Neutrophil (primary cell): ENCODE results near the gene NWD2.
"Not testable (repeated sequence)": the region's sequence is repeated elsewhere in the genome, so short reads cannot be mapped to it uniquely, and the experiment has no call there.

ENCODE experiments used
- H3K27ac ChIP-seq: fragments of 200-600 bp; sonication (generic); 2 replicates; pipeline ENCODE4 v1.5.1; 2016; ENCODE audit warnings: mild to moderate bottlenecking, moderate library complexity
- H3K27me3 ChIP-seq: fragments of 200-600 bp; sonication (generic); 2 replicates; pipeline ENCODE4 v1.6.0; 2016; ENCODE audit warnings: mild to moderate bottlenecking
- H3K36me3 ChIP-seq: fragments of 200-600 bp; sonication (generic); 2 replicates; pipeline ENCODE4 v1.5.1; 2017
- H3K4me1 ChIP-seq, 2 experiments: fragments of 200-600 bp in 1 of 2; sonication (generic) in 1 of 2; 1 replicate in 1 of 2; 2 replicates in 1 of 2; pipeline versions ENCODE4 v1.5.1 to v1.6.1; 2013 to 2016; ENCODE audit warnings: low read depth in 1 of 2, low read length in 1 of 2, mild to moderate bottlenecking in 1 of 2, moderate library complexity in 1 of 2; ENCODE audit not compliant: control insufficient read depth in 1 of 2, insufficient read depth in 1 of 2
- H3K4me3 ChIP-seq, 2 experiments: fragments of 200-600 bp in 1 of 2; sonication (generic) in 1 of 2; 1 replicate in 1 of 2; 2 replicates in 1 of 2; pipeline ENCODE4 v1.5.1; 2013 to 2016; ENCODE audit warnings: low read depth in 1 of 2, low read length in 1 of 2, mild to moderate bottlenecking in 1 of 2, moderate library complexity in 1 of 2
- H3K9me3 ChIP-seq: fragments of 200-600 bp; sonication (generic); 2 replicates; pipeline ENCODE4 v1.5.1; 2016
- TF ChIP-seq, protein P1 (sequence below): fragments of 200-600 bp; sonication (generic); IDR thresholded peaks from 2 replicates; pipeline ENCODE4 v1.5.1; 2016; ENCODE audit warnings: antibody characterized with exemption

The NWD2 gene, protein sequence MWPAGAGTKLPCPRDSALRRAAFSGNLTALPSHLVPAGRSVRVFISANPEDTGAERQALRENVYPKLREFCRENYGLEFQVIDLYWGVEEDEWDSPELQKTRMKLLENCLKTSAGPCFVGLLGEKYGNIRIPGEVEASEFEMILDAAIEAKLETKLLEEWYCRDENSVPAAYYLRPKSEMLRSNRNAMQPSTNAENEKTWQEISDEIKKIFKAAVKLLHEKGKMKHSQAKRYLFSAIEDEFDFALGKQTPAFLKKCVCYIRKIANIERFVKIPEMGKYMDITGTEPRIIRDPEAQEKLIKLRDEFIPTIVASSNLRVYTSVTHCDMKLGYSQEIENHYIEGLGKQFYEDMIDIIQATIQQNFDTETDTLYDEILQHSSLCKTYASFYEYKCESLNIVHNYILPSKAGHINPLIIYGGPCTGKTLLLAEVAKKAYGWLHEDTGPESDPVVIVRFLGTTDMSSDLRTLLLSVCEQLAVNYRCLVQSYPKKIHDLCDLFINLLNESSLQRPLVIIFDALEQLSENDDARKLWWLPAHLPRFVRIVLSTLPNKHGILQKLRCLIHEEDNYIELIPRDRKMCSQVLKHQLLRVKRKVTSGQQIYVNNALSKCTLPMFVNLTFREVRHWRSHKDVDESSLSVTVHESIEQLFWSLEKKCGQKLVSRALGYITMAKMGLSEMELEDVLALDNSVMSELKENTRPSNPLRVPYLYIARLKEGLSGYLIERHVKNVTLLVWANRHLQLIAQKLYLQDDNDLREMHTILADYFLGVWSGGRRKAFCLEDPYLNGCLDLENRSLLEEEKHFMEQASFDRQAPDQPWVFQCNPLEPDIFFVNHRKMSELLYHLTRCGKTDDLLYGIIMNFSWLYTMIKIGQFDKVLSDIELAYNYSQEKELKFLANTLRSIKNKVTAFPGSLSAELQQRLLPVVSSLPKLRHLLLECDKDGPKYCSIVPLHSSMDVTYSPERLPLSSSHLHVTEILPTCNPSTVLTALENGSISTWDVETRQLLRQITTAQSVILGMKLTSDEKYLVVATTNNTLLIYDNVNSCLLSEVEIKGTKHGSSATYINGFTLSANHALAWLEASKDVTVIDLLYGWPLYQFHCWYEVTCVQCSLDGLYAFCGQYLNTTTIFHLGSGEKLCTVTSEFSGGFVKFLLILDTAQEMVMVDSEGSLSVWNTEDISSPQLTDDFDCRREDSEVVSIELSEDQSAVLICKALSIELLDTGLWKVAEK (N-terminal part only)

DNA sequence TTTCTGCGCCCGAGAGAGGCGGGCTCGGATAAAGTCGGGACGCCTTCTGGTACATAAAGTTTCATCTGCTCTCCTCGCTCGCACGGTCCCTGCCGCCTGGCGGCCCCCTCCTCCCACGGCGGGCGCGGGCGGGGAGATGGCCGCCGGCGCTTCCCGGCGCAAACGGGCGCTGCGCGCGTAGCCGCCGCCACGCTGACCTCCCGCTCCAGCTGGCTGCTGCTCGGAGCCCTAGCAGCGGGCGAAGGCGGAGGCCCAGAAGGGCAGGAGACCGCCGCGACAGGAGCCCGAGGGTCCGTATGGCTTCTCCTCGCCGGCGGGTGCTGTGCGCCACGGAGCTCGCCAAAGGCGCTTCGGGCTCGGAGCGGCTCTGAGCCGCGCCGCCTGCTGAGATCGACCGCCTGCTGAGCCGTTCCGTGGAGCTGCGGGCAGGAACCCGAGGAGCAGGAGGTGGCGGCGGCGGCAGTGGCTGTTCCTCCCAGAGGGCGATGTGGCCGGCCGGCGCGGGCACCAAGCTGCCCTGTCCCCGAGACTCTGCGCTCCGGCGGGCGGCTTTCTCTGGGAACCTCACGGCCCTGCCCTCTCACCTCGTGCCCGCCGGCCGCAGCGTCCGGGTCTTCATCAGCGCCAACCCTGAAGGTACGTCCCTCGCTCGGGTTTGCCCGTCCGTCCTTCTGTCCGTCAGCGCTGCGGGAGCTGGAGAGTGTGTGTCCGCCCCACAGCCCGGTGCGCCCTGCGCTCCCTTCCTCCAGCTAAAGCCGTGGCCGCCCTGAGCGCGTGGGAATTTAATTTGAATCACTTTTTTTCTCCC lies at the start of gene NWD2:
Gene NWD2, plus strand, starts transcription at position 161 of the 808 bp plus-strand sequence. Its CDS starts 325 bp downstream, at position 486.
- TF ChIP-seq, protein P1, sequence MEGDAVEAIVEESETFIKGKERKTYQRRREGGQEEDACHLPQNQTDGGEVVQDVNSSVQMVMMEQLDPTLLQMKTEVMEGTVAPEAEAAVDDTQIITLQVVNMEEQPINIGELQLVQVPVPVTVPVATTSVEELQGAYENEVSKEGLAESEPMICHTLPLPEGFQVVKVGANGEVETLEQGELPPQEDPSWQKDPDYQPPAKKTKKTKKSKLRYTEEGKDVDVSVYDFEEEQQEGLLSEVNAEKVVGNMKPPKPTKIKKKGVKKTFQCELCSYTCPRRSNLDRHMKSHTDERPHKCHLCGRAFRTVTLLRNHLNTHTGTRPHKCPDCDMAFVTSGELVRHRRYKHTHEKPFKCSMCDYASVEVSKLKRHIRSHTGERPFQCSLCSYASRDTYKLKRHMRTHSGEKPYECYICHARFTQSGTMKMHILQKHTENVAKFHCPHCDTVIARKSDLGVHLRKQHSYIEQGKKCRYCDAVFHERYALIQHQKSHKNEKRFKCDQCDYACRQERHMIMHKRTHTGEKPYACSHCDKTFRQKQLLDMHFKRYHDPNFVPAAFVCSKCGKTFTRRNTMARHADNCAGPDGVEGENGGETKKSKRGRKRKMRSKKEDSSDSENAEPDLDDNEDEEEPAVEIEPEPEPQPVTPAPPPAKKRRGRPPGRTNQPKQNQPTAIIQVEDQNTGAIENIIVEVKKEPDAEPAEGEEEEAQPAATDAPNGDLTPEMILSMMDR: no peak
- no peak within 1 kb of the TSS for H3K27ac ChIP-seq
- H3K4me1 ChIP-seq: no peaks in the 10 kb centered on the region
- peaks cover 85% of the 10 kb centered on the region for H3K27me3 ChIP-seq
- no peak within 1 kb of the TSS for H3K4me3 ChIP-seq
- H3K9me3 ChIP-seq: no peaks in the 10 kb centered on the region
- H3K36me3 ChIP-seq: no peaks in the 10 kb centered on the region

DNA sequence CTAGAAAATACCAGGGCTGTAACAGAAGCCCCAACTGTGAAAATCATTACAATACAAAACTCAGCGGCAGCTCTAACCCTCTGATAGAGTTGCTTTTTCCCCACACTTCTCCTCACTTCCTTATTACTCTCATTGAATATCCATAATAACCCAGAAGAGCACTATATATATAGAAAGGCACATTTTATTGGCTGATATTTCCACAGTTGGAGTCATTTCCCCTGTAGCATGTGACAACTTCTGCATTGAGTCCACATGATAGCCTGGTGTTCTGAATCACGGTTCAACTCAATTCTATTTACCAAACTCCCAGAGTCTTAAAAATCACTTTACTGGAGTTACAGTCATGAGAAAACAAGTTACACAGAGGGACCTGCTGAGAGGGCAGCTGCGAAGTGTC lies 46.6 kb upstream of the NWD2 start:
- Histone ChIP-seq H3K27ac (no peak overlapping the region), H3K36me3 (no peaks in the 10 kb centered on the region), H3K4me1 (no peaks in the 10 kb centered on the region), H3K4me3 (no peak overlapping the region), H3K9me3 (no peaks in the 10 kb centered on the region), H3K27me3 (no peaks in the 10 kb centered on the region)
- TF ChIP-seq, protein P1: no peak

DNA sequence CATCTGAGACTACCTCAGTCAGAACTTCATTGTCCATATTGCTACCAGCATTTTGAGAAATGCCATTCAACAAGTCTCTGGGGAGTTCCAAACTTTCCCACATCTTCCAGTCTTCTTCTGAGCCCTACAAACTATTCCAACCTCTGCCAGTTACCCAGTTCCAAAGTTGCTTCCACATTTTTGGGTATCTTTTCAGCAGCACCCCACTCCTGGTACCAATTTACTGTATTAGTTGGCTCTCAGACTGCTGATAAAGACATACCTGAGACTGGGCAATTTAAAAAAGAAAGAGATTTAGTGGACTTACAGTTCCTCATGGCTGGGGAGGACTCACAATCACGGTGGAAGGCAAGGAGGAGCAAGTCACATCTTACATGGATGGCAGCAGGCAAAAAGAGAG lies 39.8 kb upstream of the NWD2 start:
- not testable (repeated sequence) for H3K4me3 ChIP-seq, H3K27ac ChIP-seq, H3K4me1 ChIP-seq, H3K27me3 ChIP-seq, H3K36me3 ChIP-seq, H3K9me3 ChIP-seq

DNA sequence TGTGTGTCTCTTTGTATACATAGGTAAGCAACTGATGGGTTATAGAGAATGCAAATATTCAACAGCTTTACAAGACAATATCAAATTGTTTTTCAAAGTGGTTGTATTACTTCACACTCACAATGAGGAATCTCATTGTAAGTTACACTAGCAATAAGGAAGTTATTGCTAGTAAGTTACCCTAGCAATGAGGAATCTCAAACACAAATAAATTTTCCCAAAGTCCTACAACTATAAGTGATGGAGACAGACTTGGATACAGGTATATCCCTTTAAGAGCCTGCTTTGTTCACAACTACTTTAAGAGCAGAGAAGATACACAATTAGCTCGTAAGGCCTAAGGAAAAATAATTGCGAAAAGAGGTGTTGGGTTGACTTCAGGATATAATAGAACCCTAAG lies 28.3 kb upstream of the NWD2 start:
- no peaks in the 10 kb centered on the region for H3K27me3 ChIP-seq
- TF ChIP-seq, protein P1: no peak
- no peak overlapping the region for H3K4me3 ChIP-seq
- H3K9me3 ChIP-seq: no peaks in the 10 kb centered on the region
- no peaks in the 10 kb centered on the region for H3K36me3 ChIP-seq
- no peak overlapping the region for H3K27ac ChIP-seq
- no peaks in the 10 kb centered on the region for H3K4me1 ChIP-seq

DNA sequence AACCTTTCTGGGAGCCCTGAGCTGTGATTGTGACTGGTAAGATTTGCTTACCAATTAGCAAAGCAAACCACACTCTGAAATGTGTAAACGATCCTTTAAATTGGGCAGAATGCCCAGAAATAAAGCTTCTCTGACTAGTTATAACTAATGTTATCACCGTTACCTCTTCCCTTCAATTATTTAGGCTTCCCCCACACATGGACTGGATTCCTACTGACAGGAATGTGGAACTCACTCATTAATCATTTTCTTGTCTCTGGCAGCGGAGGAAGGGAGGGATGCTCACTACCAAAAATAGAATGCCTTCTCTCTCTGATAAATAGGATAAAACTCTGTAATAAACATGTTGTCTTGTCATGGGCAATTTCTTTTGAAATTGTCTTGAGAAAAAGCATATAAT lies 25.3 kb upstream of the NWD2 start:
- H3K4me3 ChIP-seq: no peak overlapping the region
- no peaks in the 10 kb centered on the region for H3K9me3 ChIP-seq
- no peaks in the 10 kb centered on the region for H3K36me3 ChIP-seq
- no peaks in the 10 kb centered on the region for H3K4me1 ChIP-seq
- no peak overlapping the region for H3K27ac ChIP-seq
- TF ChIP-seq, protein P1: no peak
- H3K27me3 ChIP-seq: no peaks in the 10 kb centered on the region
